Keratinocyte (primary cell): Measurements from ENCODE around the gene SEC24C. TPM values are rescaled to one million over a fixed set of nuclear protein-coding genes. Genes with fewer than 3 reads are reported as not detected.
A peak's percentile ranks its signal among the peaks of the same experiment; 100 is the strongest.
"Not testable (repeated sequence)": the region's sequence is repeated elsewhere in the genome, so short reads cannot be mapped to it uniquely, and the experiment has no call there.

ENCODE experiments used
- DNase-seq: peaks from one replicate; pipeline ENCODE4 v3.0.0-alpha.2; 2011; ENCODE audit warnings: low read depth, missing footprints, low spot score
- FAIRE-seq: peaks from 2 replicates; lab custom pipeline; 2011; peaks lifted over from hg19 to GRCh38; lab: Jason Lieb, UNC
- H2AFZ ChIP-seq: 2 replicates; pipeline ENCODE4 v1.6.0; 2012; ENCODE audit warnings: low read length, control low read depth, inconsistent platforms; ENCODE audit not compliant: control insufficient read depth
- H3K27ac ChIP-seq: 2 replicates; pipeline ENCODE4 v1.5.1; 2011; ENCODE audit warnings: low read length; ENCODE audit not compliant: control insufficient read depth, insufficient read depth
- H3K27me3 ChIP-seq: 3 replicates; pipeline ENCODE4 v1.6.0; 2011; ENCODE audit warnings: low read length; ENCODE audit not compliant: control insufficient read depth, insufficient read depth; ENCODE audit errors: extremely low read depth
- H3K36me3 ChIP-seq, 2 experiments: 2 replicates in 1 of 2; 3 replicates in 1 of 2; pipeline ENCODE4 v1.5.1; 2011; ENCODE audit warnings: low read length in 2 of 2, mild to moderate bottlenecking in 1 of 2; ENCODE audit not compliant: control insufficient read depth in 2 of 2, insufficient read depth in 2 of 2; ENCODE audit errors: extremely low read depth in 1 of 2
- H3K4me1 ChIP-seq: 3 replicates; pipeline ENCODE4 v1.5.1; 2011; ENCODE audit warnings: low read length; ENCODE audit not compliant: control insufficient read depth, insufficient read depth; ENCODE audit errors: extremely low read depth
- H3K4me2 ChIP-seq: 3 replicates; pipeline ENCODE4 v1.6.0; 2011; ENCODE audit warnings: low read depth, low read length; ENCODE audit not compliant: control insufficient read depth, insufficient read depth; ENCODE audit errors: extremely low read depth
- H3K4me3 ChIP-seq, 3 experiments: fragments of 200-600 bp in 1 of 3; sonication (generic) in 1 of 3; 2 replicates in 2 of 3; 3 replicates in 1 of 3; pipeline ENCODE4 v1.5.1; 2011 to 2016; ENCODE audit warnings: low read length in 3 of 3, mild to moderate bottlenecking in 3 of 3, control low read depth in 2 of 3, inconsistent platforms in 1 of 3, low read depth in 1 of 3, mixed read lengths in 1 of 3, mixed run types in 1 of 3, moderate library complexity in 1 of 3; ENCODE audit not compliant: control insufficient read depth in 2 of 3, insufficient read depth in 2 of 3; ENCODE audit errors: extremely low read depth in 1 of 3
- H3K79me2 ChIP-seq: 2 replicates; pipeline ENCODE4 v1.6.0; 2012; ENCODE audit warnings: low read length; ENCODE audit not compliant: control insufficient read depth, insufficient read depth
- H3K9ac ChIP-seq: 3 replicates; pipeline ENCODE4 v1.6.0; 2011; ENCODE audit warnings: low read length; ENCODE audit not compliant: control insufficient read depth, insufficient read depth; ENCODE audit errors: extremely low read depth
- H3K9me1 ChIP-seq: 3 replicates; pipeline ENCODE4 v1.6.0; 2011; ENCODE audit warnings: low read length; ENCODE audit not compliant: control insufficient read depth, insufficient read depth; ENCODE audit errors: extremely low read depth
- H3K9me3 ChIP-seq: 2 replicates; pipeline ENCODE4 v1.5.1; 2012; ENCODE audit warnings: low read depth, low read length; ENCODE audit not compliant: control insufficient read depth
- H4K20me1 ChIP-seq: 3 replicates; pipeline ENCODE4 v1.6.0; 2011; ENCODE audit warnings: low read length; ENCODE audit not compliant: control insufficient read depth, insufficient read depth; ENCODE audit errors: extremely low read depth
- CTCF ChIP-seq, 3 experiments: IDR thresholded peaks in 1 of 3; conservative IDR thresholded peaks in 1 of 3; optimal IDR thresholded peaks in 1 of 3; 2 replicates in 2 of 3; 3 replicates in 1 of 3; pipeline versions ENCODE3 to v1.5.1; 2011; ENCODE audit warnings: low read length in 3 of 3, mild to moderate bottlenecking in 3 of 3, moderate library complexity in 2 of 3, control low read depth in 1 of 3, inconsistent platforms in 1 of 3; ENCODE audit not compliant: insufficient read depth in 2 of 3; ENCODE audit errors: extremely low read depth in 1 of 3
- EZH2 ChIP-seq: IDR thresholded peaks from one replicate; pipeline ENCODE4 v1.6.1; 2012; ENCODE audit warnings: inconsistent platforms, mild to moderate bottlenecking, low read length, moderate library complexity
- dilution Hi-C: fragments of 300-500 bp; cut with MboI; formaldehyde crosslinking; loops from one replicate; pipeline ENCODE4 v1.7.0; 2020; ENCODE audit warnings: low sequenced_read_pairs; ENCODE audit not compliant: extremely low pct_ligation_motif_present
- polyA minus RNA-seq, 3 experiments: library from RNA; depleted of rRNA, polyadenylated mRNA; stranded (reverse); fragments of >200 nt; gene quantifications; 1 replicate in 1 of 3; 2 replicates in 1 of 3; 3 replicates in 1 of 3; pipeline ENCODE4 v1.2.3, GENCODE V29; 2011
- polyA plus RNA-seq, 5 experiments: library from polyadenylated mRNA; depleted of rRNA in 3 of 5; stranded (reverse) in 3 of 5; stranded (forward) in 1 of 5; unstranded in 1 of 5; fragments of >200 nt; gene quantifications; 1 replicate in 1 of 5; 2 replicates in 3 of 5; 3 replicates in 1 of 5; pipeline versions ENCODE4 v1.2.1 to v1.2.3, GENCODE V29; 2011 to 2012; ENCODE audit warnings: missing spikeins in 2 of 5, low read depth in 1 of 5, low replicate concordance in 1 of 5

SEC24C gene
- polyA plus RNA-seq (65.3 to 78.4 TPM (median 75.8 TPM) in 3 replicates), polyA minus RNA-seq (120 to 259 TPM (median 139 TPM) in 3 replicates)
- 51.1 TPM for polyA plus RNA-seq (2011; ENCODE audit: low read depth)
- 61.3 and 69.4 TPM in 2 replicates for polyA plus RNA-seq (2011; cell fraction: cytosol; rRNA removed)
- polyA plus RNA-seq (2011; cell fraction: nucleus; rRNA removed), result 145 and 162 TPM in 2 replicates
- polyA plus RNA-seq (2012; ENCODE audit: low replicate concordance), result 46.1 and 65.3 TPM in 2 replicates
- 67.5 TPM for polyA minus RNA-seq (2011; cell fraction: cytosol; rRNA and poly(A)+ RNA removed)
- polyA minus RNA-seq (2011; cell fraction: nucleus; rRNA and poly(A)+ RNA removed), result 86.9 and 109 TPM in 2 replicates

DNA sequence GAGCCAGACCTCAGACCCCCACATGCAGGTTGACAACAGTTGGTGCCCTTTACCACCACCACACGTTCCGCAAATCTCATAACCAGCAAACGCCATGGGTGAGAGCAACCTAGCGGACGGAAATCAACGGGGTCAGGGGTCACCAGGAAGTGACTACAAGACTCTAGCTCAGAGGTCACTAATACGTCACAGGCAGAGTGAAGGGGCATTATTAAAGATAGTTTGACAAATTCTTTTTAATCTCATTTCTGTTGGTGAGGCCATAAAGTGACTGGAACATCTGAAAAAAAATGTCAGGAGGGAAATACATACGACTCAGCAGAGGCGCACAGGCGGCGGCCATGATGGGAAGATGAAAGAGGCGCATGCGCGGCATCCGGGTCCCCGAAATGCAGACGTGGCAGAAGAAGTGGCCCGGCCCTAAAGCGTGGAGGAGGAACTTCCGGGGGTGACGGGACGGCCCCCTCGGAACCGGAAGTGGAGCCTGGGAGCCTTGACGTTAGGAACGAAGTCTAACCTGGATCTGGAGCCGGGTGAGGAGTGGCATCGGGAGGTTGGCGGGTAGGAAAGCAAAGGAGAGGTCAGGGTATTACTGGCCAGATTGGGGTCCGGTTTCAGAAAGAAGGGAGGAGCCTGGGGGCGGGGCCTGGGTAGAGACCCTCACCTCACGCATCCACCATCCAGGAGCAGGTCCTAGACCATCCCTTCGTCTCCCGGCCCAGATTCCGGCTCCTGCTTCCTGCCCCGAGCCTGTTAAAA lies at the start of gene SEC24C:
SEC24C (plus strand) TSS at position 468 of the 759 bp plus-strand sequence. CDS start 2,461 bp downstream, outside the sequence.
- dilution Hi-C loops, result no loop called here

GRCh38 chr10:73695302-73695701 lies 48.9 kb upstream of the SEC24C start:
- H3K9me1 ChIP-seq, H3K4me1 ChIP-seq, H2AFZ ChIP-seq, H3K79me2 ChIP-seq, dilution Hi-C loops, H3K9ac ChIP-seq, FAIRE-seq, H3K4me2 ChIP-seq, H3K36me3 ChIP-seq, H3K4me3 ChIP-seq, H3K27me3 ChIP-seq, H3K9me3 ChIP-seq, DNase-seq, H4K20me1 ChIP-seq, H3K27ac ChIP-seq: not testable (repeated sequence)

More for the DNA sequence above, at the start of gene SEC24C:
- FAIRE-seq, result no peak
- Histone ChIP-seq H3K27me3 (no peaks in the 10 kb centered on the region), H3K4me1 (peaks cover 18% of the 10 kb centered on the region), H2AFZ (peak within 1 kb of the TSS; percentile 97), H3K4me3 (peak within 1 kb of the TSS; percentile 87 to 100 (median 100)), H3K79me2 (peaks cover 50% of the 10 kb centered on the region), H3K9me3 (no peaks in the 10 kb centered on the region), H3K27ac (peak within 1 kb of the TSS; percentile 98), H3K9me1 (no peaks in the 10 kb centered on the region), H4K20me1 (no peaks in the 10 kb centered on the region), H3K36me3 (peaks cover 8 to 9% of the 10 kb centered on the region in 2 experiments), H3K4me2 (peak within 1 kb of the TSS; percentile 100), H3K9ac (peak within 1 kb of the TSS; percentile 98)
- TF ChIP-seq EZH2, result no peak
- no peak for TF ChIP-seq CTCF (optimal IDR thresholded peaks at IDR 0.05 in 1 of 3, IDR thresholded peaks at IDR 0.05 in 1 of 3, conservative IDR thresholded peaks at IDR 0.05 in 1 of 3; ENCODE audit: extremely low read depth in 1 of 3, insufficient read depth in 2 of 3, low read length in 3 of 3)
- DNase-seq, result peak; percentile 69

DNA sequence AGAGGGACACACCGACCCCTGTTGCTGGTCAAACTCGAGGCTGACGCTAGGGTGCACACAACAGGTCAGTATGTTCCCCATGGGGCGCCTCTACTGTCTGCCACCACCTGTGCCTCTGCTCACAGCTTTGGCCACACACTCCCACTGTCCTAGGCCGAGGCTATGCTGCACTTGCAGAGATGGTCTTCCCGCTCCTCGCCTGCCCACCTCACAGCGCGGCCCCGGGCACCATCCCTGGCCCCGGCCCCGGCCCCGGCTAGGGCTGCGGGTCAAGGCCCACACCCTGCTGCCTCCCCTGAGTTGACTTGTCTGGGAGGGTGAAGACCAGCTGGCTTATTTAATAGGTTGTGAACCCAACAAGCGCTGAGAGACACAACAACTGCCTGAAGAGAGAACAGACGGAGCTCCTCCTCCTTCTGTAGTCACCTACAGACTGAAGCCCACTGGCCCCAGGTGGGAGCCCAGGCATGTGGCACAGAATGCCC lies 46.5 kb upstream of the SEC24C start, which contains the start of gene AGAP5:
AGAP5 (minus strand) TSS at position 435 of the 485 bp plus-strand sequence; CDS start at position 81, 354 bp downstream.
- H4K20me1 ChIP-seq, H3K79me2 ChIP-seq, H3K9me3 ChIP-seq, DNase-seq, H3K4me1 ChIP-seq, H3K9ac ChIP-seq, FAIRE-seq, H2AFZ ChIP-seq, H3K9me1 ChIP-seq, H3K4me3 ChIP-seq, H3K27me3 ChIP-seq, H3K27ac ChIP-seq, dilution Hi-C loops, H3K4me2 ChIP-seq, H3K36me3 ChIP-seq: not testable (repeated sequence)

- H3K9ac ChIP-seq, H3K4me3 ChIP-seq, DNase-seq, H3K27me3 ChIP-seq, H3K9me3 ChIP-seq, H3K36me3 ChIP-seq, dilution Hi-C loops, H3K79me2 ChIP-seq, H3K4me1 ChIP-seq, FAIRE-seq, H3K27ac ChIP-seq, H4K20me1 ChIP-seq, H3K4me2 ChIP-seq, H3K9me1 ChIP-seq, H2AFZ ChIP-seq: not testable (repeated sequence)
Measured at GRCh38 chr10:73698819-73699218, 45.4 kb upstream of the SEC24C start.
